Measurements from ENCODE around the gene CTRB1.

DNA sequence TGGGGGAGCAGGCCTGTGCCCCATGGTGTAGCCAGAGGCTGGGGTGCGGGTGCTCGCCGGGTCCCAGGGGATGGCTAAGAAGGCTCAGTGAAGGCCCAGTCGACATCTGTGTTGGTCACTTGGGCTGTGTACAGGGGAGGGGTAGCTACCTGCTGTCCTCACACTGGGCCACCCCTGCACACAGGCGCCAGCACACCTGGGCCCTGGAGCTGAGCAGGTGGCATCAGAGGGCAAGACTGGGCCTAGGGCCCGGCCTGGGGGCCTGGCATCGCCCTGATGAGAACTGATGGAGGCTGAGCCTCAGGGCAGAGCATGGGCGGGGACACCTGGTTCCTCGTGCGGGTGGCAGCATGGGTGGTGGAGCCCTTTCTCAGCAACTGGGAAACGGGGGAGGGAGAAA is 11.0 kb upstream of the CTRB1 start:
- TF ChIP-seq, protein P1, sequence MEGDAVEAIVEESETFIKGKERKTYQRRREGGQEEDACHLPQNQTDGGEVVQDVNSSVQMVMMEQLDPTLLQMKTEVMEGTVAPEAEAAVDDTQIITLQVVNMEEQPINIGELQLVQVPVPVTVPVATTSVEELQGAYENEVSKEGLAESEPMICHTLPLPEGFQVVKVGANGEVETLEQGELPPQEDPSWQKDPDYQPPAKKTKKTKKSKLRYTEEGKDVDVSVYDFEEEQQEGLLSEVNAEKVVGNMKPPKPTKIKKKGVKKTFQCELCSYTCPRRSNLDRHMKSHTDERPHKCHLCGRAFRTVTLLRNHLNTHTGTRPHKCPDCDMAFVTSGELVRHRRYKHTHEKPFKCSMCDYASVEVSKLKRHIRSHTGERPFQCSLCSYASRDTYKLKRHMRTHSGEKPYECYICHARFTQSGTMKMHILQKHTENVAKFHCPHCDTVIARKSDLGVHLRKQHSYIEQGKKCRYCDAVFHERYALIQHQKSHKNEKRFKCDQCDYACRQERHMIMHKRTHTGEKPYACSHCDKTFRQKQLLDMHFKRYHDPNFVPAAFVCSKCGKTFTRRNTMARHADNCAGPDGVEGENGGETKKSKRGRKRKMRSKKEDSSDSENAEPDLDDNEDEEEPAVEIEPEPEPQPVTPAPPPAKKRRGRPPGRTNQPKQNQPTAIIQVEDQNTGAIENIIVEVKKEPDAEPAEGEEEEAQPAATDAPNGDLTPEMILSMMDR (conservative IDR thresholded peaks at IDR 0.05) = no peak
- no peak for TF ChIP-seq ZFX (IDR thresholded peaks at IDR 0.05)
